Suprapubic skin (tissue), 4 donors: ENCODE measurements around the gene OSTF1. TPM values are rescaled to one million over a fixed set of nuclear protein-coding genes. Genes with fewer than 3 reads are reported as not detected.

Experiments
- DNase-seq, 2 donors: peaks; one replicate each; pipeline ENCODE4 v3.0.0-alpha.2; 2019; ENCODE audit warnings: low spot score in 2 of 2
- H3K27ac ChIP-seq: fragments of 200-600 bp; sonication (generic); one replicate; pipeline ENCODE4 v1.5.1; 2019
- H3K27me3 ChIP-seq: fragments of 200-600 bp; sonication (generic); one replicate; pipeline ENCODE4 v1.5.1; 2019
- H3K36me3 ChIP-seq: fragments of 200-600 bp; sonication (generic); one replicate; pipeline ENCODE4 v1.5.1; 2019
- H3K4me1 ChIP-seq: fragments of 200-600 bp; sonication (generic); one replicate; pipeline ENCODE4 v1.5.1; 2019
- H3K4me3 ChIP-seq: fragments of 200-600 bp; sonication (generic); one replicate; pipeline ENCODE4 v1.5.1; 2019; ENCODE audit warnings: mild to moderate bottlenecking
- H3K9me3 ChIP-seq: fragments of 200-600 bp; sonication (generic); one replicate; pipeline ENCODE4 v1.5.1; 2019
- CTCF ChIP-seq, 2 donors: fragments of 200-600 bp in 1 of 2; fragments of 450-650 bp in 1 of 2; sonication (generic) in 1 of 2; IDR thresholded peaks; one replicate each; pipeline ENCODE4 v1.5.1; 2016 to 2019; ENCODE audit warnings: antibody characterized with exemption in 2 of 2, mild to moderate bottlenecking in 1 of 2, moderate library complexity in 1 of 2
- EP300 ChIP-seq: sonication (generic); formaldehyde crosslinking; IDR thresholded peaks from one replicate; pipeline ENCODE4 v1.6.1; 2017; ENCODE audit warnings: antibody characterized with exemption
- POLR2A ChIP-seq, 2 donors: fragments of 450-650 bp; IDR thresholded peaks; one replicate each; pipeline ENCODE4 v1.6.1; 2017; ENCODE audit warnings: antibody characterized with exemption in 2 of 2, mild to moderate bottlenecking in 2 of 2, moderate library complexity in 2 of 2
- POLR2AphosphoS5 ChIP-seq, 3 donors: sonication (generic); formaldehyde crosslinking; IDR thresholded peaks; one replicate each; pipeline ENCODE4 v1.6.1; 2017; ENCODE audit warnings: antibody characterized with exemption in 3 of 3
- WGBS: methylation state at CpG from one replicate; pipeline ENCODE4 v1.1.5; 2018; 5-methylcytosine and 5-hydroxymethylcytosine counted together
- total RNA-seq, 4 donors: library from RNA; depleted of rRNA; stranded (reverse); fragments of >200 nt; gene quantifications; one replicate each; pipeline ENCODE4 v1.1.0, GENCODE V29; 2016

Gene OSTF1
- total RNA-seq, 4 donors from 2014 or later = 32.3 to 46.3 (median 44.3) TPM

GRCh38 chr9:75104607-75105006 lies 16.3 kb downstream of the OSTF1 start:
- no peak overlapping the region for H3K27ac ChIP-seq
- no peak for TF ChIP-seq EP300
- TF ChIP-seq POLR2AphosphoS5 (IDR thresholded peaks at IDR 0.05) = no peak
- TF ChIP-seq CTCF (IDR thresholded peaks at IDR 0.05) = no peak
- no peak for TF ChIP-seq POLR2A (IDR thresholded peaks at IDR 0.05)
- no peaks in the 10 kb centered on the region for H3K36me3 ChIP-seq
- H3K4me3 ChIP-seq = no peak overlapping the region
- H3K27me3 ChIP-seq = no peaks in the 10 kb centered on the region
- WGBS = 80% methylated on average over 3 of the region's 3 CpGs
- H3K4me1 ChIP-seq = peaks cover 17% of the 10 kb centered on the region
- no peaks in the 10 kb centered on the region for H3K9me3 ChIP-seq
- DNase-seq = no peak

DNA sequence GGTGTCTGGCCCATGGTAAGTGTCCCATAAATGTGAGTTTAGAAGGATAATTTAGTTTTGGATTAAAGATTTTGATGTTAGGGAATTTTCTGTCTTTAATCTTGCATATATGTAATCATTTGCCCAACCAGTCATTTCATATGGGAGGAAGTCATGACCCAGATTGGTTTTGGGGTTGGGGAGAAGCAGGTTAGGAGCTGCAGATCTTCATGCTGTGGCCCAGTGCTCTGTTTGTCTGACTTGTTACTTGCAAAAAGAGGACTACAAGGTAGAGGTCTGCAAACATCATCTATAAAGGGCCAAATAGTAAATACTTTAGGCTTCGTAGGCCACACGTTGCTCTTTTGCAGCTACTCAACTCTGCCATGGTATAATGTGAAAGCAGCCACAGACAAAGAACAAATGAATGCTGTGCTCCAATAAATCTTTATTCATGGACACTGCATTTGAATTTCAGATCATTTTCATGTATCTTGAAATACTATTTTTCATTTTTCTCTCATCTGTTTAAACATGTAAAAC lies 16.8 kb downstream of the OSTF1 start:
- Histone ChIP-seq H3K4me3 (no peak overlapping the region), H3K27ac (no peak overlapping the region), H3K4me1 (peaks cover 17% of the 10 kb centered on the region), H3K36me3 (no peaks in the 10 kb centered on the region), H3K27me3 (no peaks in the 10 kb centered on the region), H3K9me3 (no peaks in the 10 kb centered on the region)
- 96% methylated on average over 2 of the region's 2 CpGs for WGBS
- DNase-seq = no peak
- TF ChIP-seq POLR2AphosphoS5 (IDR thresholded peaks at IDR 0.05) (no peak), CTCF (IDR thresholded peaks at IDR 0.05) (no peak), POLR2A (IDR thresholded peaks at IDR 0.05) (no peak), EP300 (no peak)

DNA sequence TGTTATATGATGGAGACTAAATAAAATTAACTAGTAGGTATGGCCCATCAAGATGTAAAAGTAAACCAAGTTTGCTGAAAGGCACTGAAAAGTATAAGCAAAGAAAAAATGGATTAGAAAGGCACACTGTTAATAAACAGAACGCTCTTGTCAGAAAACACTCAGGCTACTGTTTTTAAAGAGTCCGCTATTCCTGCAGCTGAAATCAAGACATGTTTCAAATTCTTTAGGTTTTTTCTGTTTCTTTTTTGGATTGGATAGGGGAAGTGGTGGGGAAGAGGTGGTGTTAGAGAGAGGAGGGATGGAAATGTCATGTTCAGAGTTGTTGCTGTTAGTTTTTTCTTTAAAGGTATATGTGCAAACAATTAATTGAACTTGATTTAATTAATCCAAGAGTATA lies 17.5 kb downstream of the OSTF1 start:
- no peak for DNase-seq
- H3K4me1 ChIP-seq = peaks cover 22% of the 10 kb centered on the region
- no peaks in the 10 kb centered on the region for H3K27me3 ChIP-seq
- H3K9me3 ChIP-seq = no peaks in the 10 kb centered on the region
- H3K4me3 ChIP-seq = no peak overlapping the region
- TF ChIP-seq EP300 (no peak), POLR2AphosphoS5 (IDR thresholded peaks at IDR 0.05) (no peak), POLR2A (IDR thresholded peaks at IDR 0.05) (no peak), CTCF (IDR thresholded peaks at IDR 0.05) (no peak)
- WGBS = 70% methylated on average over 2 of the region's 2 CpGs
- H3K27ac ChIP-seq = no peak overlapping the region
- H3K36me3 ChIP-seq = no peaks in the 10 kb centered on the region

- H3K27ac ChIP-seq = no peak overlapping the region
- H3K36me3 ChIP-seq = no peaks in the 10 kb centered on the region
- H3K4me3 ChIP-seq = no peak overlapping the region
- peaks cover 29% of the 10 kb centered on the region for H3K4me1 ChIP-seq
- TF ChIP-seq POLR2A (IDR thresholded peaks at IDR 0.05) (no peak), POLR2AphosphoS5 (IDR thresholded peaks at IDR 0.05) (no peak), EP300 (no peak), CTCF (IDR thresholded peaks at IDR 0.05) (no peak)
- DNase-seq = no peak
- H3K9me3 ChIP-seq = no peaks in the 10 kb centered on the region
- no peaks in the 10 kb centered on the region for H3K27me3 ChIP-seq
- 76% methylated on average over 6 of the region's 6 CpGs for WGBS
These were observed 18.5 kb downstream of the OSTF1 start for GRCh38 chr9:75106857-75107256.

DNA sequence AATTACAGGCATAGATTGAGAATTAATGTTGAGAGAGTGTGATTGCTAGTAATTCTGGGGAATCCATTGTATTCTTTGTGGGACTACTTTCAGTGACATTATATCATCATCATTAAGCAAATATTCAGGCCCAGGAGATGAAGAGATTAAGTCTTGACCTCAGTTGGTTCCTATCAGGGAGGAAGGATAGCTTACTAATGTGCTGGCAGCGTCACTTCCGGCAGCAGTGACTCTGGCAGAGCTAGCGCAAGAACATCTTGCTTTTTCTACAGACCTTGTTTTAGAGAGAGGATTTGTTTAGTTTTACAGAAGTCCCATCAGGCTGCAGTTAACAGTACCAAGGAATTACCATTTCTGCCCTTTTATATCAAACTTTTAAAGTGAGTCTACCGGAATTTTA lies 20.3 kb downstream of the OSTF1 start:
- no peaks in the 10 kb centered on the region for H3K9me3 ChIP-seq
- H3K4me3 ChIP-seq = no peak overlapping the region
- 63% methylated on average over 4 of the region's 4 CpGs for WGBS
- H3K27ac ChIP-seq = no peak overlapping the region
- H3K36me3 ChIP-seq = no peaks in the 10 kb centered on the region
- DNase-seq = no peak
- TF ChIP-seq EP300 (no peak), POLR2A (IDR thresholded peaks at IDR 0.05) (no peak), CTCF (IDR thresholded peaks at IDR 0.05) (no peak), POLR2AphosphoS5 (IDR thresholded peaks at IDR 0.05) (no peak)
- H3K4me1 ChIP-seq = peaks cover 36% of the 10 kb centered on the region
- H3K27me3 ChIP-seq = no peaks in the 10 kb centered on the region
